RCC 7860 (cell line): ENCODE measurements around the gene ZNF385D.

ENCODE experiments used
- DNase-seq: peaks from one replicate; pipeline ENCODE4 v3.0.0-alpha.2; 2015; ENCODE audit warnings: low spot score
- FAIRE-seq: peaks from 2 replicates; lab custom pipeline; 2012; peaks lifted over from hg19 to GRCh38; lab: Jason Lieb, UNC

Gene ZNF385D

DNA sequence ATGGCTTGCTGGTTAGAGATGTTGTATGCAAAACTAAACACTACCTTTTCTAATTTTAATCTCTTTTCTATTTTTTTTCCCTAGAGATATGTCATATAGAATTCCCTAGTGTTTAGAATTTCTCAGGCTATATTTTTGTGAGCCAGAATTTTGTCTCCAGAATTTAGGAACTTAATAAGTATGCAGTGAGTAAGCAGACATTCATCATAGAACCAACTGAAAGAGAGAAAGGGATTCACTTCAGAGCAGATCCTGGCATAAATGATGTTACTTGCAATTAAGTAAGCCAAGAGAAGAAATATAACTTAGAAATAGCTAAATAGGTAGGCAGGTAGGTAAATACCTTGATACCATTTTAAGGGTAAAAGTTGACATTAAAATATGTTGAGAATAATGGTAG, 288.9 kb downstream of the ZNF385D start:
- DNase-seq = no peak
- no peak for FAIRE-seq

DNA sequence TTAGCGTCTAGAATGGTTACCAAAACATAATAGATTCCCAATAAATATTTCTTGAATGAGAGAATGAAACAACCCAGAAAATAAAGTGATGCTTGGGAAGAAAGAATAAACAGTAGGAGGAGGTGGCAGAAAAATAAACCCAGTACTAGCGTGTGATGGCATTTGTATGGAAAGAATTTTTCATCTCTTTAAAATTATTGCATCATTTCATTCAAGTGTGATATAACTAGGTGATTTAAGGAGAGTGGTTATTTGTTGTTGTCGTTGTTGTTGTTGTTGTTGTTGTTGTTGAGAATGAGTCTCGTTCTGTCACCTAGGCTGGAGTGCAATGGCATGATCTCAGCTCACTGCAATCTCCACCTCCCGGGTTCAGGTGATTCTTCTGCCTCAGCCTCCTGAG, 293.9 kb downstream of the ZNF385D start:
- DNase-seq (no peak), FAIRE-seq (no peak)

- FAIRE-seq (no peak), DNase-seq (no peak)
Measured at GRCh38 chr3:21449738-21450137, 301.3 kb downstream of the ZNF385D start.

DNA sequence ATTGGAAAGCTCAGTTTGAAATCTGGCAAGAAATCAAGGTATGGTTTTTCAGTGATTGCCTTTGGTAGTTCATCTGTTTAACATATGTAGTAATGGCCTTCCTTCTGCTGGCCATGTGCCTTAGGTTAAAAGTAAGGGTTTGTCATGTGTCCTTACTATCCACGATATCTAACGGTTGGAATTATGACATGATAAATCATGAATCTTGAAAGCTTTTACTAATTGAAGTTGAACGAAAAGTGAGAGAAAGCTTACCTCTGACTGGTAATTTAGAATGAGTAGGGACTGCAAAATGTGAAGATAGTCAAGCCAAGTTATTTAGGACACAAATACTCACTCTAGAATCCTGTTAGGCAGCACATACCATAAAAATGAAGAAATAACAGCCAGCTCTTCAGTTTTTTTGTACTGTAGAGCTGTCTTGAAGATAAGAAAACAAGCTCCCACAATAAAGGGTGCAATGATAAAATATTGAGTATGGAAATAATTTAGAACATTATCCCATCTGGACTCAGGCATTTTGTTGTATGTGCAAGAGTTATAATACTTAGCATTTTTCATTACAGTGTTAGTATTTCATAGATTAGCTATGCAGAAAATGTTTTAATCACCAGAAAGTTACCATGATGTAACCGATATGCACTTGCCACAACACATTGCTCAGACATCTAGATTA, 303.4 kb downstream of the ZNF385D start:
- FAIRE-seq = no peak
- DNase-seq = no peak

- DNase-seq (no peak), FAIRE-seq (no peak)
Measured at GRCh38 chr3:21446945-21447475, 304.0 kb downstream of the ZNF385D start.

DNA sequence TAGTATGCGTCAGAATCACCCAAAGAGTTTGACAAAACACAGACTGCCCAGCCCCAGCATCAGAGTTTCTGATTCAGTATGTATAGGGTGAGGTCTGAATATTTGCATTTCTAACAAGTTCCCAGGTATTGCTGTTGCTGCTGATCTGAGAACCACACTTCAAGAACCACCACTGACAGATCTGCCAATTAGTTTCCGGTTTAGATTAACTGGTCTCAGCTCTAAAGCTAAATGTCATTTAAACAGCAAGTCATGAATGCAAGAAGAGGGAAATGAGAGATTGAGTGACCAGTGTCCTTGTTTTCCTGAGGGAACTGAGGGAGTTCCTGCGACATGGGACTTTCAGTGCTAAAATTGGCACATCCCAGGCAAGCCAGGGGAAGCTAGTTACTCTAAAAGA, 305.0 kb downstream of the ZNF385D start:
- DNase-seq = no peak

GRCh38 chr3:21441821-21442220, 309.2 kb downstream of the ZNF385D start:
- FAIRE-seq (no peak), DNase-seq (no peak)

More for the DNA sequence above, 305.0 kb downstream of the ZNF385D start:
- no peak for FAIRE-seq

- FAIRE-seq (no peak), DNase-seq (no peak)
Measured at GRCh38 chr3:21436835-21437234, 314.2 kb downstream of the ZNF385D start.

- peak; percentile 67 for DNase-seq
- FAIRE-seq = peak; percentile 92
Measured at GRCh38 chr3:21435871-21436270, 315.1 kb downstream of the ZNF385D start.

DNA sequence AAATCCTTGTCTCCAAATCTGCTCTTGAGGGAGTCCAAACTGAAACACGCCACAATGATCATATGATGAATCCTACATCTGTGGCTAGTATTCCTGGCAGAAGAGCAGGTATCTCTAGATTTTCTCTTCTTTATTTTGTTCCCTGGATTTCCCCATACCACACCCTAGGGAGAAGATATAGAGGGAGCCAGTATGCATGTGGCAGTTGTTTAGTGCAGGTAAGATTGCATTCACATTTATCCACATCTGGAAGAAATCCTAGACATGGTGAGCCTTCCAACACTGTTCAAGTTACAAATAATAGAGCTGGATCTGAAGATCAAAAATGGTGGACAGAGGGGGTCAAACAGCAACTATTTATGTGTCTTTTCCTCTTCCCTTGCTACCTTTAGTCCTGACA, 316.7 kb downstream of the ZNF385D start:
- FAIRE-seq (no peak), DNase-seq (no peak)

- DNase-seq (no peak), FAIRE-seq (no peak)
Measured at GRCh38 chr3:21433751-21434150, 317.3 kb downstream of the ZNF385D start.

DNA sequence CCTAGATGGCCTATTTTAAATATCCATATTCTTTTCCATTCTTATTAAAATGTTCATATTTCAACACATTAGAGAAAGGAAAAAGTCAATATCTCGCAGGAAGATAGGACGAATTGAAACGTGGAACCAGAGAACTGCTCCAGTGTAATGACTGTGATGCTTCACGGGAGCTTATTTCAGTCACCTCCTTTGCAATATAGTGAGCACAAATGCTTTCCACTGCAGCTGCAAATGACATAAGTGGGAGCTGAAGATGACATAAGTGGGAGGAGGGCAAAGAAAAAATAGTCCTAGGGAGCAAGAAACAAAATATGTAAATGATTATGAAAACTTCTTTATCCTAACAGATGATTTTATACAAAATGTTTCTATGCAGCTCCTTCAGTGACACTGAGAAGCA, 324.1 kb downstream of the ZNF385D start:
- no peak for FAIRE-seq

GRCh38 chr3:21425715-21426114, 325.3 kb downstream of the ZNF385D start:
- FAIRE-seq = no peak
- DNase-seq = no peak

More for the DNA sequence above, 324.1 kb downstream of the ZNF385D start:
- DNase-seq = no peak

DNA sequence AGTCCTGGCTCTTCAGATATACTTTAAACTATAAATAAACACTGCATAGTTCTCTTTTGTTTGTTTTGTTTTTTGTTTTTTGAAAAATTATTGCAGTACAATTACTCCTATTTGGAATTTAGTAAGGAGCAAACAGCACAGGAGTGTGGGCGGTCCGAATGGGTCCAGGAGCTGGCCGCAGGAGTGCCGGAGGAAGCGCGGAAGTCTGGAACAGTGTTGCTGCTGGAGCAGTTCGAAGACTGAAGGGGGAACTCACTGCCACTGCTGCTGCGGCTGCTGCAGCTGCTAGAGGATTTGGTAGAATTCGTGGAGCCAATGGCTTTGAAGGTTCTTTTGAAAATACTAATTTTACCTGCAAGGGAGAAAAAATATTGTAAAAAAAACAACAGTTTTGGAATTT, 329.9 kb downstream of the ZNF385D start:
- no peak for DNase-seq
- FAIRE-seq = no peak

DNA sequence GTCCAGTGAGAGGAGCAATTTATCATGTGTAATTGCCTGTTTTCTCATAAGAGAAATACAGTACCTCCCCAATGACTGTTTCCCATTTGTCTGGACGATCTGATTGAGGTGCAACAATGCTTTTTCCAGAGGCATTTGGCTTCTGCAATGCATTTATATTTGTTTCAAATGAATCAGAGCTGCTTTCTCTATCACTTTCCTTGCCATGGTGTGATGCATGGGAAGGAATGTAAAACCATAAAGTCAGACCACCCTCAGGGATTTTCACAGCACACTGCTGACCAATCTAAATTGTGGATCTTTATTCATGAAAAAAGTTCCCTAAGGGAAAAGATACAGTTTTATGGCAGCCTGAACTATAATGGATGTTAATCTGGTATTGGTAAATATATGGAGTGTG, 333.0 kb downstream of the ZNF385D start:
- DNase-seq (no peak), FAIRE-seq (no peak)

DNA sequence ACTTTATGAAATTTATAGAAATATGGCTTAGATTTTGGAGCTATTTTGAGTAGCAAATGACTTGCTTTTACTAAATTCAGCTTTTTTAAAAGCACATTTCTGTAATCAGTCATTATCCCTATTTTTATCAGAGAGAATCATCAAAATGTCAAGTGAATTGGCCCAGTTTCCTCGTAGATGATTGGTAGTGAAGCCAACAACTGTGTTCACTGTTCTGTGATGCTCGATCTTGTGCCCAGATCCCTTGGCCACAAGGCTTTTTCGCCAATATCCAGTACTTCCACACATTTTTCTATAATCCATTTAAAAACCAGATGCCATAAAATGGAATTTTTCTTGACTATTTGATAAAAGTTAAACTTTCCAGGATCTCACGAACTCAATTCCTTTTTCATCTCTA, 336.5 kb downstream of the ZNF385D start:
- DNase-seq = no peak
- no peak for FAIRE-seq

DNA sequence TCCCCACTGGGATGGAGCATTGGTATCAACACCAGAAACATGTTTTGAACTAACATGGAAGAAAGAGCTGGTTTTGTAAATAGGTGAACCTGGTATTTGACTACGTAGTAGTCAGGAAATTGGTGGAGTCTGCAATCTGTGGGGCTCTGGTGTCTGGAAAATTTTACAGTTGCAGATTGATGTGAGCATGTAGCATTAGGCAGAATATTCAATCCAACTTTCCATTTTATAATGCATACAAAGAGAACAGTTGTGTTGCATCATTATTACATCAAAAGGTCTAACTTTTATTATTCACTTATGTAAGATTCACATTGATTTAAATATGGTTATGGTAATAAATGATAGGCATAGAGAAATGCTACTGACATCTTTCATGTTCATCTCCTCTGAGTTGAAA, 340.0 kb downstream of the ZNF385D start:
- FAIRE-seq (no peak), DNase-seq (no peak)

DNA sequence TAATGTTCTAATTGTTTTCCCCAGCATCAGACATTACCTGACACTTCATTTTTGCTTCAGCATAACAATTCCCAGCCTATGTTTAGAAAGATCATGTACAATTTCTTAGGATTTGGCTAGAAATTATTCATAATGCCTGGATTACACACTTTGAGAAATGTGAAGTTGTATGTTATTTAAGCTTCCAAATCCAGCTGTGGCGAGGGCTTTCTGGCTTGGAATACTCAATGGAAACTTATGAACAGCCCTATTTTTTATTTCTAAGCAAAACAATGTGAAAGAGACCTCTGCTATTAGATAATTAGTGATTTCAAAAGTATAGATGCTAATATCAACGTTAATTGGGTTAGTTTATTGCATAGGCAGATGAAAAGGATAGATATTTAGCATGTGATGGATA, 341.6 kb downstream of the ZNF385D start:
- DNase-seq = no peak
- FAIRE-seq = no peak

DNA sequence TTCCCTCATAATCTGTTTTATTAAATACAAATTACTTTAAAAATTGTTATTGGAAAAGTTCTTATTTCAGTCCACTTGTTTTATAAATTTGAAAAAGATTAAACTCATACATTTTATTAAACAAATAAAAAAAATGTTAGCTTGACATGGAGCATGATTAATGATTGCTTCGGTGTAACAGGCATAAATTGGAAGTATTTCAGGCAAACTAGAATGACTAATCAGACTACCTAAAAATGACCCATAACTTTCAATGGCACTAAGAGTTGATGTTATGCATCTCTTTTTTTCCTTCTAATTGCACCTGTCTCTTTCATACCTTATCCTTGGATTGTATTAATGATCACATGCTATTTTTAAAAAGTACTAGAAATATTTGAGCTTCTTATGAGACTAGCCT, 343.3 kb downstream of the ZNF385D start:
- FAIRE-seq = no peak

GRCh38 chr3:21405671-21406667, 345.0 kb downstream of the ZNF385D start:
- FAIRE-seq (no peak), DNase-seq (no peak)

More for the DNA sequence above, 343.3 kb downstream of the ZNF385D start:
- DNase-seq = no peak

- FAIRE-seq = no peak
Measured at GRCh38 chr3:21398461-21398860, 352.5 kb downstream of the ZNF385D start.

More at GRCh38 chr3:21398461-21398860, 352.5 kb downstream of the ZNF385D start:
- DNase-seq = no peak
